Measurements from ENCODE around the gene USP24.
"Not testable (repeated sequence)": the region's sequence is repeated elsewhere in the genome, so short reads cannot be mapped to it uniquely, and the experiment has no call there.

USP24 gene

GRCh38 chr1:55039342-55040082 is 175.7 kb downstream of the USP24 start, which contains the start of gene PCSK9:
Gene PCSK9 (plus strand): TSS chr1:55039548. CDS start chr1:55039838, 290 bp downstream.
- Mint-ChIP-seq H3K27ac (no peak within 1 kb of the TSS), H3K27me3 (peaks cover 71% of the 10 kb centered on the region), H3K4me3 (no peak within 1 kb of the TSS), H3K9me3 (no peaks in the 10 kb centered on the region), H3K4me1 (ENCODE audit: low read depth) (no peaks in the 10 kb centered on the region), H3K36me3 (ENCODE audit: low read depth) (no peaks in the 10 kb centered on the region)

- Mint-ChIP-seq H3K4me3 (no peak overlapping the region), H3K36me3 (ENCODE audit: low read depth) (no peaks in the 10 kb centered on the region), H3K27me3 (peaks cover 75% of the 10 kb centered on the region), H3K4me1 (ENCODE audit: low read depth) (no peaks in the 10 kb centered on the region), H3K27ac (no peak overlapping the region), H3K9me3 (no peaks in the 10 kb centered on the region)
These were observed 176.2 kb downstream of the USP24 start for GRCh38 chr1:55038974-55039341.

- Mint-ChIP-seq H3K27me3 (peaks cover 78% of the 10 kb centered on the region), H3K36me3 (ENCODE audit: low read depth) (no peaks in the 10 kb centered on the region), H3K27ac (no peak overlapping the region), H3K4me1 (ENCODE audit: low read depth) (no peaks in the 10 kb centered on the region), H3K4me3 (no peak overlapping the region), H3K9me3 (no peaks in the 10 kb centered on the region)
These were observed 176.7 kb downstream of the USP24 start for GRCh38 chr1:55038552-55038838.

GRCh38 chr1:55037733-55038551 is 177.2 kb downstream of the USP24 start:
- Mint-ChIP-seq H3K27me3 (peaks cover 83% of the 10 kb centered on the region), H3K27ac (no peak overlapping the region)

GRCh38 chr1:55035904-55036303 is 179.3 kb downstream of the USP24 start:
- Mint-ChIP-seq H3K27ac (no peak overlapping the region), H3K27me3 (peaks cover 72% of the 10 kb centered on the region), H3K36me3 (ENCODE audit: low read depth) (no peaks in the 10 kb centered on the region), H3K4me3 (no peak overlapping the region), H3K9me3 (no peaks in the 10 kb centered on the region), H3K4me1 (ENCODE audit: low read depth) (no peaks in the 10 kb centered on the region)

More at GRCh38 chr1:55037733-55038551, 177.2 kb downstream of the USP24 start:
- no peaks in the 10 kb centered on the region for H3K36me3 Mint-ChIP-seq (ENCODE audit: low read depth)
- H3K4me3 Mint-ChIP-seq: no peak overlapping the region
- H3K4me1 Mint-ChIP-seq (ENCODE audit: low read depth): no peaks in the 10 kb centered on the region
- H3K9me3 Mint-ChIP-seq: no peaks in the 10 kb centered on the region

- Mint-ChIP-seq H3K36me3 (ENCODE audit: low read depth) (no peaks in the 10 kb centered on the region), H3K9me3 (no peaks in the 10 kb centered on the region), H3K4me1 (ENCODE audit: low read depth) (no peaks in the 10 kb centered on the region), H3K27ac (no peak overlapping the region), H3K4me3 (no peak overlapping the region), H3K27me3 (peaks cover 62% of the 10 kb centered on the region)
These were observed 180.6 kb downstream of the USP24 start for GRCh38 chr1:55034476-55035133.

- Mint-ChIP-seq H3K4me3 (no peak overlapping the region), H3K27ac (no peak overlapping the region), H3K4me1 (ENCODE audit: low read depth) (no peaks in the 10 kb centered on the region), H3K36me3 (ENCODE audit: low read depth) (no peaks in the 10 kb centered on the region), H3K27me3 (peaks cover 49% of the 10 kb centered on the region), H3K9me3 (no peaks in the 10 kb centered on the region)
These were observed 181.9 kb downstream of the USP24 start for GRCh38 chr1:55033265-55033614.

- H3K36me3 Mint-ChIP-seq (ENCODE audit: low read depth); H3K4me1 Mint-ChIP-seq (ENCODE audit: low read depth); H3K4me3 Mint-ChIP-seq; H3K27ac Mint-ChIP-seq; H3K9me3 Mint-ChIP-seq: not testable (repeated sequence)
- peaks cover 29% of the 10 kb centered on the region for H3K27me3 Mint-ChIP-seq
These were observed 184.1 kb downstream of the USP24 start for GRCh38 chr1:55031098-55031497.

- not testable (repeated sequence) for H3K27ac Mint-ChIP-seq; H3K4me1 Mint-ChIP-seq (ENCODE audit: low read depth); H3K27me3 Mint-ChIP-seq; H3K9me3 Mint-ChIP-seq; H3K4me3 Mint-ChIP-seq; H3K36me3 Mint-ChIP-seq (ENCODE audit: low read depth)
These were observed 188.5 kb downstream of the USP24 start for GRCh38 chr1:55026682-55027081.

GRCh38 chr1:55024163-55024562 is 191.0 kb downstream of the USP24 start:
- H3K9me3 Mint-ChIP-seq; H3K27me3 Mint-ChIP-seq; H3K4me3 Mint-ChIP-seq; H3K4me1 Mint-ChIP-seq (ENCODE audit: low read depth); H3K36me3 Mint-ChIP-seq (ENCODE audit: low read depth); H3K27ac Mint-ChIP-seq: not testable (repeated sequence)

- Mint-ChIP-seq H3K27me3 (peaks cover 16% of the 10 kb centered on the region), H3K9me3 (no peaks in the 10 kb centered on the region), H3K4me3 (no peak overlapping the region), H3K36me3 (ENCODE audit: low read depth) (no peaks in the 10 kb centered on the region), H3K4me1 (ENCODE audit: low read depth) (no peaks in the 10 kb centered on the region), H3K27ac (no peak overlapping the region)
These were observed 193.1 kb downstream of the USP24 start for GRCh38 chr1:55021942-55022546.

- Mint-ChIP-seq H3K27ac (no peak overlapping the region), H3K27me3 (peaks cover 23% of the 10 kb centered on the region), H3K36me3 (ENCODE audit: low read depth) (no peaks in the 10 kb centered on the region), H3K9me3 (no peaks in the 10 kb centered on the region), H3K4me1 (ENCODE audit: low read depth) (no peaks in the 10 kb centered on the region), H3K4me3 (no peak overlapping the region)
These were observed 196.8 kb downstream of the USP24 start for GRCh38 chr1:55018395-55018794.
